H1 (cell line): ENCODE measurements around the gene FCAMR. TPM values are rescaled to one million over a fixed set of nuclear protein-coding genes. Genes with fewer than 3 reads are reported as not detected.

ENCODE experiments used
- ATF2 ChIP-seq: IDR thresholded peaks from 2 replicates; pipeline ENCODE4 v1.6.1; 2012; ENCODE audit warnings: low read length, inconsistent platforms
- POLR2A ChIP-seq, 2 experiments: IDR thresholded peaks; 1 replicate in 1 of 2; 2 replicates in 1 of 2; pipeline ENCODE4 v1.6.1; 2011; ENCODE audit warnings: low read depth in 2 of 2, low read length in 2 of 2, mild to moderate bottlenecking in 2 of 2; ENCODE audit errors: control extremely low read depth in 1 of 2
- RAD21 ChIP-seq, 2 experiments: IDR thresholded peaks in 1 of 2; conservative IDR thresholded peaks in 1 of 2; 2 replicates each; pipeline ENCODE4 v1.6.1; 2011; ENCODE audit warnings: low read depth in 2 of 2, low read length in 2 of 2, improper control_type of control experiment in 1 of 2, inconsistent platforms in 1 of 2, mild to moderate bottlenecking in 1 of 2, moderate library complexity in 1 of 2
- SUZ12 ChIP-seq: fragments of 200-600 bp; sonication (generic); IDR thresholded peaks from 2 replicates; pipeline ENCODE4 v1.6.1; 2012; ENCODE audit warnings: mild to moderate bottlenecking, inconsistent platforms, low read length, moderate library complexity, mixed read lengths
- polyA plus RNA-seq, 7 experiments: library from polyadenylated mRNA; depleted of rRNA in 3 of 7; stranded (reverse) in 5 of 7; unstranded in 2 of 7; fragments of >200 nt in 5 of 7; fragments of 200-250 nt in 2 of 7; gene quantifications; 1 replicate in 5 of 7; 2 replicates in 1 of 7; 4 replicates in 1 of 7; pipeline versions ENCODE4 v1.2.1 to v1.2.3, GENCODE V29; 2011 to 2013; ENCODE audit warnings: missing spikeins in 2 of 7, mixed read lengths in 2 of 7
- total RNA-seq: library from RNA; stranded (reverse); fragmentation: NEBNext Ultra II Directional; extraction: Animal tissue kit (Norgen Biotek cat#: 25700); gene quantifications from 2 replicates; pipeline ENCODE4 v1.2.1, GENCODE V29; 2021
- TF ChIP-seq, protein P1 (sequence below): IDR thresholded peaks from 2 replicates; pipeline ENCODE4 v1.6.1; 2011; ENCODE audit warnings: low read length, improper control_type of control experiment

Gene FCAMR
- total and polyA plus RNA-seq, 2 of the 8 experiments (the other 6 are each of a cell fraction or from before 2014, with no cell fraction given) = not detected

- TF ChIP-seq, protein P1, sequence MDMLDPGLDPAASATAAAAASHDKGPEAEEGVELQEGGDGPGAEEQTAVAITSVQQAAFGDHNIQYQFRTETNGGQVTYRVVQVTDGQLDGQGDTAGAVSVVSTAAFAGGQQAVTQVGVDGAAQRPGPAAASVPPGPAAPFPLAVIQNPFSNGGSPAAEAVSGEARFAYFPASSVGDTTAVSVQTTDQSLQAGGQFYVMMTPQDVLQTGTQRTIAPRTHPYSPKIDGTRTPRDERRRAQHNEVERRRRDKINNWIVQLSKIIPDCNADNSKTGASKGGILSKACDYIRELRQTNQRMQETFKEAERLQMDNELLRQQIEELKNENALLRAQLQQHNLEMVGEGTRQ = no peak
- TF ChIP-seq ATF2 (no peak), SUZ12 (no peak), RAD21 (IDR thresholded peaks at IDR 0.05 in 1 of 2, conservative IDR thresholded peaks at IDR 0.05 in 1 of 2; ENCODE audit: low read depth in 2 of 2, low read length in 2 of 2) (peak in 1 of 2 experiments; percentile 35; a peak in 1 of 4 replicates), POLR2A (IDR thresholded peaks at IDR 0.05; ENCODE audit: control extremely low read depth in 1 of 2, low read depth in 2 of 2, low read length in 2 of 2) (no peak)
These were observed 45.0 kb downstream of the FCAMR start (continued) for GRCh38 chr1:206925106-206925736.
